Erythroblast (primary cell): ENCODE results near the gene KCTD11.

ENCODE experiments used
- GATA1 ChIP-seq: IDR thresholded peaks from 2 replicates; pipeline ENCODE4 v1.6.1; 2011; ENCODE audit warnings: low read depth, mild to moderate bottlenecking, control low read depth, low read length, moderate library complexity
- POLR2A ChIP-seq: IDR thresholded peaks from 2 replicates; pipeline ENCODE4 v1.6.1; 2011; ENCODE audit warnings: mild to moderate bottlenecking, low read length

GRCh38 chr17:7328009-7328408 lies 24.0 kb upstream of the KCTD11 start:
- no peak for TF ChIP-seq POLR2A
- TF ChIP-seq GATA1 = no peak
